ENCODE results near the gene ZBTB44. TPM values are rescaled to one million over a fixed set of nuclear protein-coding genes. Genes with fewer than 3 reads are reported as not detected.
"Not testable (repeated sequence)": the region's sequence is repeated elsewhere in the genome, so short reads cannot be mapped to it uniquely, and the experiment has no call there.

ZBTB44 gene
- total RNA-seq, 2 donors from 2014 or later = 25.4 to 32.9 TPM

GRCh38 chr11:130340671-130341319 lies 26.1 kb upstream of the ZBTB44 start:
- TF ChIP-seq POLR2A (IDR thresholded peaks at IDR 0.05) = no peak
- TF ChIP-seq CTCF (IDR thresholded peaks at IDR 0.05) = no peak
- no peaks in the 10 kb centered on the region for H3K4me1 ChIP-seq
- intact Hi-C loops (cut with DNase I) = no loop called here
- H3K27ac ChIP-seq = no peak overlapping the region
- no peak for DNase-seq
- H3K36me3 ChIP-seq (replicated peaks in 1 of 2; ENCODE audit: insufficient read depth in 1 of 2, low read depth in 2 of 2) = no peaks in the 10 kb centered on the region
- no peak for ATAC-seq
- H3K9me3 ChIP-seq = no peaks in the 10 kb centered on the region
- H3K4me3 ChIP-seq = no peak overlapping the region
- WGBS, 2 donors = 68 to 69% methylated on average over 3 of the region's 3 CpGs
- no peaks in the 10 kb centered on the region for H3K27me3 ChIP-seq

- no peak for DNase-seq
- H3K4me3 ChIP-seq = no peak overlapping the region
- ATAC-seq = no peak
- intact Hi-C loops (cut with DNase I) = no loop called here
- H3K27me3 ChIP-seq = no peaks in the 10 kb centered on the region
- no peaks in the 10 kb centered on the region for H3K4me1 ChIP-seq
- H3K36me3 ChIP-seq (replicated peaks in 1 of 2; ENCODE audit: insufficient read depth in 1 of 2, low read depth in 2 of 2) = no peaks in the 10 kb centered on the region
- no peak overlapping the region for H3K27ac ChIP-seq
- TF ChIP-seq POLR2A (IDR thresholded peaks at IDR 0.05) (no peak), CTCF (IDR thresholded peaks at IDR 0.05) (no peak)
- H3K9me3 ChIP-seq = no peaks in the 10 kb centered on the region
- 88 to 91% methylated on average over 3 of the region's 3 CpGs for WGBS, 2 donors
Measured at GRCh38 chr11:130338667-130339066, 23.9 kb upstream of the ZBTB44 start.

- ATAC-seq (no peak), DNase-seq (no peak)
- intact Hi-C loops (cut with DNase I) = no loop called here
- TF ChIP-seq CTCF (IDR thresholded peaks at IDR 0.05) = no peak
- Histone ChIP-seq H3K4me1 (no peaks in the 10 kb centered on the region), H3K27me3 (no peaks in the 10 kb centered on the region), H3K9me3 (no peaks in the 10 kb centered on the region), H3K4me3 (no peak overlapping the region), H3K27ac (no peak overlapping the region), H3K36me3 (replicated peaks in 1 of 2; ENCODE audit: insufficient read depth in 1 of 2, low read depth in 2 of 2) (no peaks in the 10 kb centered on the region)
- 94 to 95% methylated on average over 22 to 27 of the region's 36 CpGs for WGBS, 2 donors
Measured at GRCh38 chr11:130337281-130338089, 22.8 kb upstream of the ZBTB44 start.

- H3K27ac ChIP-seq; H3K4me3 ChIP-seq; DNase-seq; H3K4me1 ChIP-seq; ATAC-seq; H3K36me3 ChIP-seq (replicated peaks in 1 of 2; ENCODE audit: insufficient read depth in 1 of 2, low read depth in 2 of 2); H3K9me3 ChIP-seq; H3K27me3 ChIP-seq; intact Hi-C loops (cut with DNase I): not testable (repeated sequence)
- WGBS, 2 donors = 95 to 98% methylated on average over 19 of the region's 19 CpGs
Measured at GRCh38 chr11:130331397-130331796, 16.7 kb upstream of the ZBTB44 start.

GRCh38 chr11:130330101-130330684 lies 15.5 kb upstream of the ZBTB44 start:
- DNase-seq (no peak), ATAC-seq (no peak)
- TF ChIP-seq POLR2A (IDR thresholded peaks at IDR 0.05) (no peak), CTCF (IDR thresholded peaks at IDR 0.05) (no peak)
- Histone ChIP-seq H3K4me1 (no peaks in the 10 kb centered on the region), H3K36me3 (replicated peaks in 1 of 2; ENCODE audit: insufficient read depth in 1 of 2, low read depth in 2 of 2) (no peaks in the 10 kb centered on the region), H3K27ac (no peak overlapping the region), H3K9me3 (no peaks in the 10 kb centered on the region), H3K27me3 (no peaks in the 10 kb centered on the region), H3K4me3 (no peak overlapping the region)
- intact Hi-C loops (cut with DNase I) = no loop called here
- WGBS, 2 donors = 46 to 53% methylated on average over 1 of the region's 1 CpG

All from body of pancreas (tissue), 4 donors.